ENCODE data around the gene MGST3. TPM values are rescaled to one million over a fixed set of nuclear protein-coding genes. Genes with fewer than 3 reads are reported as not detected.

MGST3 gene
- total RNA-seq, 4 donors from 2014 or later = 76.7 to 196 (median 138) TPM

- intact Hi-C loops (cut with DNase I; ENCODE audit: low total_unique reads) = no loop called here
- H3K27ac ChIP-seq = no peak overlapping the region
- TF ChIP-seq POLR2A (IDR thresholded peaks at IDR 0.05) (no peak), CTCF (IDR thresholded peaks at IDR 0.05) (no peak)
- H3K27me3 ChIP-seq = no peaks in the 10 kb centered on the region
- no peak for DNase-seq
- no peaks in the 10 kb centered on the region for H3K4me1 ChIP-seq
- H3K36me3 ChIP-seq = no peaks in the 10 kb centered on the region
- H3K9me3 ChIP-seq = no peaks in the 10 kb centered on the region
- no peak overlapping the region for H3K4me3 ChIP-seq
These were observed 11.3 kb upstream of the MGST3 start for GRCh38 chr1:165619647-165620151.

GRCh38 chr1:165623624-165624023 lies 7.4 kb upstream of the MGST3 start:
- no peak for DNase-seq
- Histone ChIP-seq H3K36me3 (no peaks in the 10 kb centered on the region), H3K27ac (no peak overlapping the region), H3K27me3 (no peaks in the 10 kb centered on the region), H3K9me3 (no peaks in the 10 kb centered on the region), H3K4me3 (no peak overlapping the region), H3K4me1 (no peaks in the 10 kb centered on the region)
- intact Hi-C loops (cut with DNase I; ENCODE audit: low total_unique reads) = no loop called here
- TF ChIP-seq CTCF (IDR thresholded peaks at IDR 0.05) (no peak), POLR2A (IDR thresholded peaks at IDR 0.05) (no peak)

- Histone ChIP-seq H3K27me3 (no peaks in the 10 kb centered on the region), H3K27ac (no peak overlapping the region), H3K9me3 (no peaks in the 10 kb centered on the region), H3K36me3 (no peaks in the 10 kb centered on the region), H3K4me3 (no peak overlapping the region), H3K4me1 (no peaks in the 10 kb centered on the region)
- TF ChIP-seq CTCF (IDR thresholded peaks at IDR 0.05) = no peak
- TF ChIP-seq POLR2A (IDR thresholded peaks at IDR 0.05) = no peak
- intact Hi-C loops (cut with DNase I; ENCODE audit: low total_unique reads) = no loop called here
- no peak for DNase-seq
These were observed 6.6 kb upstream of the MGST3 start for GRCh38 chr1:165624441-165624840.

- Histone ChIP-seq H3K27me3 (no peaks in the 10 kb centered on the region), H3K36me3 (no peaks in the 10 kb centered on the region), H3K4me3 (no peak overlapping the region), H3K4me1 (peaks cover 0 to 4% of the 10 kb centered on the region in 2 donors), H3K27ac (no peak overlapping the region), H3K9me3 (no peaks in the 10 kb centered on the region)
- no peak for TF ChIP-seq POLR2A (IDR thresholded peaks at IDR 0.05)
- no peak for TF ChIP-seq CTCF (IDR thresholded peaks at IDR 0.05)
- no peak for DNase-seq
- intact Hi-C loops (cut with DNase I; ENCODE audit: low total_unique reads) = no loop called here
These were observed 2.7 kb upstream of the MGST3 start for GRCh38 chr1:165628147-165628822.

- DNase-seq = no peak
- Histone ChIP-seq H3K9me3 (no peaks in the 10 kb centered on the region), H3K36me3 (no peaks in the 10 kb centered on the region), H3K4me3 (no peak overlapping the region), H3K4me1 (peaks cover 0 to 6% of the 10 kb centered on the region in 2 donors), H3K27me3 (no peaks in the 10 kb centered on the region), H3K27ac (no peak overlapping the region)
- intact Hi-C loops (cut with DNase I; ENCODE audit: low total_unique reads) = no loop called here
- no peak for TF ChIP-seq CTCF (IDR thresholded peaks at IDR 0.05)
- TF ChIP-seq POLR2A (IDR thresholded peaks at IDR 0.05) = no peak
These were observed 1.9 kb upstream of the MGST3 start for GRCh38 chr1:165629151-165629550.

Measured in uterus (tissue), 4 donors.